Smooth muscle cell (in vitro differentiated cells): ENCODE results near the gene HIBCH. TPM values are rescaled to one million over a fixed set of nuclear protein-coding genes. Genes with fewer than 3 reads are reported as not detected.
A peak's percentile ranks its signal among the peaks of the same experiment; 100 is the strongest.

Experiments used
- DNase-seq: peaks from one replicate; lab custom pipeline; 2025; ENCODE audit not compliant: unreplicated experiment; lab: John Stamatoyannopoulos, UW
- H2AFZ ChIP-seq: fragments of 200-600 bp; sonication (generic); 2 replicates; pipeline ENCODE4 v1.6.0; 2016; ENCODE audit warnings: antibody characterized with exemption, low read depth, mild to moderate bottlenecking
- H3F3A ChIP-seq: fragments of 200-600 bp; sonication (generic); 2 replicates; pipeline ENCODE4 v1.6.0; 2017; ENCODE audit warnings: antibody characterized with exemption, low read depth
- H3K27ac ChIP-seq: fragments of 200-600 bp; sonication (generic); 2 replicates; pipeline ENCODE4 v1.5.1; 2016; ENCODE audit warnings: low read depth, mild to moderate bottlenecking
- H3K27me3 ChIP-seq: fragments of 200-600 bp; sonication (generic); 2 replicates; pipeline ENCODE4 v1.6.1; 2016; ENCODE audit warnings: low read depth, mild to moderate bottlenecking
- H3K36me3 ChIP-seq: fragments of 200-600 bp; sonication (generic); 2 replicates; pipeline ENCODE4 v1.5.1; 2016; ENCODE audit warnings: low read depth
- H3K4me1 ChIP-seq: fragments of 200-600 bp; sonication (generic); 2 replicates; pipeline ENCODE4 v1.5.1; 2016; ENCODE audit warnings: low read depth
- H3K4me2 ChIP-seq: fragments of 200-600 bp; sonication (generic); 2 replicates; pipeline ENCODE4 v1.6.0; 2016; ENCODE audit warnings: mild to moderate bottlenecking
- H3K4me3 ChIP-seq: fragments of 200-600 bp; sonication (generic); 2 replicates; pipeline ENCODE4 v1.5.1; 2016; ENCODE audit warnings: mild to moderate bottlenecking
- H3K79me2 ChIP-seq: fragments of 200-600 bp; sonication (generic); 2 replicates; pipeline ENCODE4 v1.6.0; 2016; ENCODE audit warnings: low read depth, mild to moderate bottlenecking
- H3K9ac ChIP-seq: fragments of 200-600 bp; sonication (generic); 2 replicates; pipeline ENCODE4 v1.6.0; 2016; ENCODE audit warnings: low read depth
- H3K9me3 ChIP-seq: fragments of 200-600 bp; sonication (generic); replicated peaks from 2 replicates; pipeline ENCODE4 v1.5.1; 2016; ENCODE audit warnings: low read depth
- H4K20me1 ChIP-seq: fragments of 200-600 bp; sonication (generic); 2 replicates; pipeline ENCODE4 v1.6.0; 2016; ENCODE audit warnings: low read depth
- CTCF ChIP-seq: fragments of 200-600 bp; sonication (generic); IDR thresholded peaks from 2 replicates; pipeline ENCODE4 v1.5.1; 2017; ENCODE audit warnings: borderline replicate concordance, mild to moderate bottlenecking, antibody characterized with exemption; ENCODE audit not compliant: insufficient read depth, poor library complexity, severe bottlenecking
- WGBS: methylation state at CpG from one replicate; pipeline ENCODE4 v1.1.7; 2016; ENCODE audit warnings: low lambda C conversion rate; 5-methylcytosine and 5-hydroxymethylcytosine counted together
- polyA plus RNA-seq: library from polyadenylated mRNA; unstranded; fragments of >200 nt; fragmentation: Nextera tagmentation; extraction: Ambion mirVana; gene quantifications from 2 replicates; pipeline ENCODE4 v1.2.1, GENCODE V29; 2016
- total RNA-seq: library from RNA; depleted of rRNA; stranded (reverse); fragments of >200 nt; gene quantifications from 2 replicates; pipeline ENCODE4 v1.2.3, GENCODE V29; 2014

The HIBCH gene
- total and polyA plus RNA-seq, 2 experiments from 2014 or later: 16.6 to 18.1 TPM

- Histone ChIP-seq H3K79me2 (no peaks in the 10 kb centered on the region), H4K20me1 (no peaks in the 10 kb centered on the region), H3K9me3 (no peaks in the 10 kb centered on the region), H3F3A (no peaks in the 10 kb centered on the region), H3K4me2 (no peak overlapping the region), H3K4me3 (no peak overlapping the region), H3K36me3 (no peaks in the 10 kb centered on the region), H2AFZ (no peak overlapping the region), H3K27ac (no peak overlapping the region), H3K27me3 (no peaks in the 10 kb centered on the region), H3K4me1 (peaks cover 12% of the 10 kb centered on the region), H3K9ac (no peak overlapping the region)
- WGBS: 100% methylated on average over 2 of the region's 2 CpGs
- TF ChIP-seq CTCF: no peak
- DNase-seq: no peak
Measured at GRCh38 chr2:190210471-190210870, 109.2 kb downstream of the HIBCH start.

GRCh38 chr2:190209559-190209958 lies 110.1 kb downstream of the HIBCH start:
- Histone ChIP-seq H3F3A (no peaks in the 10 kb centered on the region), H3K4me2 (no peak overlapping the region), H4K20me1 (no peaks in the 10 kb centered on the region), H3K79me2 (no peaks in the 10 kb centered on the region), H3K27ac (no peak overlapping the region), H3K4me1 (peaks cover 3% of the 10 kb centered on the region), H3K36me3 (no peaks in the 10 kb centered on the region), H3K27me3 (no peaks in the 10 kb centered on the region), H3K9me3 (no peaks in the 10 kb centered on the region), H3K9ac (no peak overlapping the region), H3K4me3 (no peak overlapping the region), H2AFZ (no peak overlapping the region)
- TF ChIP-seq CTCF: no peak
- no peak for DNase-seq
- WGBS: 96% methylated on average over 5 of the region's 5 CpGs

- Histone ChIP-seq H3K9ac (no peak overlapping the region), H3K4me2 (no peak overlapping the region), H2AFZ (no peak overlapping the region), H3K27me3 (no peaks in the 10 kb centered on the region), H4K20me1 (no peaks in the 10 kb centered on the region), H3K79me2 (no peaks in the 10 kb centered on the region), H3F3A (no peaks in the 10 kb centered on the region), H3K4me1 (no peaks in the 10 kb centered on the region), H3K9me3 (no peaks in the 10 kb centered on the region), H3K36me3 (no peaks in the 10 kb centered on the region), H3K4me3 (no peak overlapping the region), H3K27ac (no peak overlapping the region)
- WGBS: 87% methylated on average over 2 of the region's 2 CpGs
- no peak for TF ChIP-seq CTCF
- no peak for DNase-seq
Measured at GRCh38 chr2:190207930-190208329, 111.7 kb downstream of the HIBCH start.

GRCh38 chr2:190205657-190206056 lies 114.0 kb downstream of the HIBCH start:
- no peak overlapping the region for H2AFZ ChIP-seq
- no peak overlapping the region for H3K27ac ChIP-seq

More at GRCh38 chr2:190205657-190206056, 114.0 kb downstream of the HIBCH start:
- TF ChIP-seq CTCF: no peak
- no peaks in the 10 kb centered on the region for H4K20me1 ChIP-seq
- H3K4me1 ChIP-seq: no peaks in the 10 kb centered on the region
- H3K79me2 ChIP-seq: no peaks in the 10 kb centered on the region
- H3F3A ChIP-seq: no peaks in the 10 kb centered on the region
- peak overlapping the region; percentile 11 for H3K4me2 ChIP-seq
- H3K36me3 ChIP-seq: no peaks in the 10 kb centered on the region
- 51% methylated on average over 4 of the region's 4 CpGs for WGBS
- no peaks in the 10 kb centered on the region for H3K27me3 ChIP-seq
- DNase-seq: no peak
- H3K4me3 ChIP-seq: no peak overlapping the region
- H3K9me3 ChIP-seq: no peaks in the 10 kb centered on the region
- H3K9ac ChIP-seq: no peak overlapping the region
